SH-SY5Y (cell line): ENCODE measurements around the gene TEX29.

ENCODE experiments used
- GATA2 ChIP-seq: IDR thresholded peaks from 2 replicates; pipeline ENCODE4 v1.6.1; 2011; ENCODE audit warnings: mild to moderate bottlenecking, low read depth, low read length
- GATA3 ChIP-seq: IDR thresholded peaks from 2 replicates; pipeline ENCODE4 v1.6.1; 2011; ENCODE audit warnings: low read depth, mild to moderate bottlenecking, low read length, moderate library complexity

- TF ChIP-seq GATA3 (no peak), GATA2 (no peak)
Measured at GRCh38 chr13:111346101-111346680, 25.7 kb downstream of the TEX29 start.
